HEK293 (cell line): ENCODE measurements around the gene CAPNS1.

Source experiments
- IKZF3 ChIP-seq: fragments of 450-650 bp; IDR thresholded peaks from 2 replicates; pipeline ENCODE4 v1.5.0; 2018; ENCODE audit warnings: missing biosample characterization, mild to moderate bottlenecking, missing genetic modification characterization, moderate library complexity
- KLF10 ChIP-seq: fragments of 450-650 bp; IDR thresholded peaks from 2 replicates; pipeline ENCODE4 v1.5.1; 2018; ENCODE audit warnings: missing biosample characterization, mild to moderate bottlenecking, missing genetic modification characterization
- OVOL3 ChIP-seq: fragments of 450-650 bp; formaldehyde crosslinking; IDR thresholded peaks from 2 replicates; pipeline ENCODE4 v1.5.1; 2016; ENCODE audit warnings: missing biosample characterization, missing genetic modification characterization
- SP3 ChIP-seq: fragments of 450-650 bp; formaldehyde crosslinking; IDR thresholded peaks from 2 replicates; pipeline ENCODE4 v1.5.1; 2016; ENCODE audit warnings: missing biosample characterization, missing genetic modification characterization
- ZBTB8A ChIP-seq: fragments of 450-650 bp; formaldehyde crosslinking; IDR thresholded peaks from 2 replicates; pipeline ENCODE4 v1.5.1; 2016; ENCODE audit warnings: missing biosample characterization, missing genetic modification characterization
- ZNF138 ChIP-seq: fragments of 450-650 bp; formaldehyde crosslinking; IDR thresholded peaks from 2 replicates; pipeline ENCODE4 v1.5.1; 2016; ENCODE audit warnings: missing biosample characterization, missing genetic modification characterization, borderline replicate concordance
- ZNF146 ChIP-seq: fragments of 450-650 bp; formaldehyde crosslinking; IDR thresholded peaks from 2 replicates; pipeline ENCODE4 v1.5.1; 2016; ENCODE audit warnings: missing biosample characterization, missing genetic modification characterization
- ZNF214 ChIP-seq: fragments of 450-650 bp; formaldehyde crosslinking; IDR thresholded peaks from 2 replicates; pipeline ENCODE4 v1.5.1; 2017; ENCODE audit warnings: missing biosample characterization, mild to moderate bottlenecking, missing genetic modification characterization, borderline replicate concordance
- ZNF221 ChIP-seq: fragments of 450-650 bp; formaldehyde crosslinking; IDR thresholded peaks from 2 replicates; pipeline ENCODE4 v1.5.1; 2017; ENCODE audit warnings: missing biosample characterization, missing genetic modification characterization, borderline replicate concordance
- ZNF223 ChIP-seq: fragments of 450-650 bp; formaldehyde crosslinking; IDR thresholded peaks from 2 replicates; pipeline ENCODE4 v1.5.1; 2016; ENCODE audit warnings: missing biosample characterization, missing genetic modification characterization
- ZNF292 ChIP-seq: fragments of 450-650 bp; formaldehyde crosslinking; IDR thresholded peaks from 2 replicates; pipeline ENCODE4 v1.5.1; 2016; ENCODE audit warnings: low read depth, missing biosample characterization, missing genetic modification characterization, borderline replicate concordance
- ZNF416 ChIP-seq: fragments of 450-650 bp; formaldehyde crosslinking; IDR thresholded peaks from 2 replicates; pipeline ENCODE4 v1.5.1; 2016; ENCODE audit warnings: missing biosample characterization, missing genetic modification characterization
- ZNF571 ChIP-seq: fragments of 450-650 bp; formaldehyde crosslinking; IDR thresholded peaks from 2 replicates; pipeline ENCODE4 v1.5.0; 2017; ENCODE audit warnings: missing biosample characterization, missing genetic modification characterization
- ZNF585B ChIP-seq: fragments of 450-650 bp; formaldehyde crosslinking; IDR thresholded peaks from 2 replicates; pipeline ENCODE4 v1.5.1; 2016; ENCODE audit warnings: missing biosample characterization, missing genetic modification characterization
- ZNF600 ChIP-seq: fragments of 450-650 bp; formaldehyde crosslinking; IDR thresholded peaks from 2 replicates; pipeline ENCODE4 v1.5.1; 2016; ENCODE audit warnings: missing biosample characterization, missing genetic modification characterization
- ZNF785 ChIP-seq: fragments of 450-650 bp; formaldehyde crosslinking; IDR thresholded peaks from 2 replicates; pipeline ENCODE4 v1.5.1; 2016; ENCODE audit warnings: missing biosample characterization, missing genetic modification characterization
- ZNF830 ChIP-seq: fragments of 450-650 bp; IDR thresholded peaks from 2 replicates; pipeline ENCODE4 v1.5.0; 2018; ENCODE audit warnings: missing biosample characterization, missing genetic modification characterization, low read depth, mild to moderate bottlenecking, moderate library complexity
- TF ChIP-seq, protein P1 (sequence below): fragments of 450-650 bp; formaldehyde crosslinking; IDR thresholded peaks from 2 replicates; pipeline ENCODE4 v1.5.1; 2017; ENCODE audit warnings: missing biosample characterization, missing genetic modification characterization
- TF ChIP-seq, protein P2 (sequence below): fragments of 450-650 bp; formaldehyde crosslinking; IDR thresholded peaks from 2 replicates; pipeline ENCODE4 v1.5.1; 2016; ENCODE audit warnings: missing biosample characterization, missing genetic modification characterization
- TF ChIP-seq, protein P3 (sequence below): fragments of 450-650 bp; formaldehyde crosslinking; IDR thresholded peaks from 2 replicates; pipeline ENCODE4 v1.5.1; 2016; ENCODE audit warnings: missing biosample characterization, missing genetic modification characterization
- TF ChIP-seq, protein P4 (sequence below): fragments of 450-650 bp; formaldehyde crosslinking; IDR thresholded peaks from 2 replicates; pipeline ENCODE4 v1.5.1; 2016; ENCODE audit warnings: missing biosample characterization, missing genetic modification characterization
- TF ChIP-seq, protein P5 (sequence below): fragments of 450-650 bp; IDR thresholded peaks from 2 replicates; pipeline ENCODE4 v1.5.1; 2018; ENCODE audit warnings: missing biosample characterization, missing genetic modification characterization
- TF ChIP-seq, protein P6 (sequence below): fragments of 450-650 bp; IDR thresholded peaks from 2 replicates; pipeline ENCODE4 v1.5.1; 2018; ENCODE audit warnings: missing biosample characterization, mild to moderate bottlenecking, missing genetic modification characterization
- TF ChIP-seq, protein P7 (sequence below): fragments of 450-650 bp; formaldehyde crosslinking; IDR thresholded peaks from 2 replicates; pipeline ENCODE4 v1.5.1; 2016; ENCODE audit warnings: missing biosample characterization, missing genetic modification characterization
- TF ChIP-seq, protein P8 (sequence below): IDR thresholded peaks from 2 replicates; pipeline ENCODE4 v1.6.1; 2011; ENCODE audit warnings: mild to moderate bottlenecking, low read depth, low read length, borderline replicate concordance

The CAPNS1 gene

DNA sequence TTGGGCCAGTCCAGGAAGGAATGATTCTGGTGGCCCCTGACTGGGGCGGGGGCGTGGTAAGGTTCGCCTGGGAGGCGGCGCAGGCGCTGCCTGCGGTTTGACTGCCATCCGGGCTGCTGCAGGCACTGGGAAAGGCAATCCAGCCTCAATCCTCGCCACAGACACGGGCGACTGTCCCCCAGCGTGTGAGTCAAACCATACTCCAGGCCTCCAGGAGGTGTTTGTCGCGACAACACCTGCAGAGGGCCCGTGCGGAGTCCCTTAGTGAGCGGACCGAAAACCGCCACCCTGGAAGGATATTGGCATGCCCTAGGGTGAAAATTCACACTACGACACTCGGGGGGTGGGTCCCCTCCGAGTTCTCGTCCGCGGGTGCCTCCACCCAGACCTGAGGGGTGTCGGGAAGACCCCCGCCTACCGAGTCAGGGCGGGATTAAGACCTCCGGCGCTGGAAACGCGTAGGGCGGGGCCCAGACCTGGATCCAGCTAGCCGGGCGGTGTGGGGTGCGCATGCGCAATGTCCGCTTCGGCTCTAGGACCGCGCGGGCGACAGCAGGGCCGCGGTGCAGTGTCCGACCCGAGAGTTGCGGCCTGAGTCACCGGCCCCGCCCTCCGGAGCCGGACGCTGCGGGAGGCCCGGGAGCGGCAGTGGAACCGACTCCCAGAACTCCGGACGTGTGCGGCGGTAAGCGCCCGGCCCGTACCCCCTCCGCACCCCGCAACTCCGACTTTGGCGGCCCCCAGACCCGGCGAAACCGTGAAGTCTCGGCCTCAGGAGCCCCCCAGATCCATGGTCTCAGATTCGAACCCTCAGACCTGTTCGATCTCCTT, at the start of gene CAPNS1 (continued):
- TF ChIP-seq, protein P1, sequence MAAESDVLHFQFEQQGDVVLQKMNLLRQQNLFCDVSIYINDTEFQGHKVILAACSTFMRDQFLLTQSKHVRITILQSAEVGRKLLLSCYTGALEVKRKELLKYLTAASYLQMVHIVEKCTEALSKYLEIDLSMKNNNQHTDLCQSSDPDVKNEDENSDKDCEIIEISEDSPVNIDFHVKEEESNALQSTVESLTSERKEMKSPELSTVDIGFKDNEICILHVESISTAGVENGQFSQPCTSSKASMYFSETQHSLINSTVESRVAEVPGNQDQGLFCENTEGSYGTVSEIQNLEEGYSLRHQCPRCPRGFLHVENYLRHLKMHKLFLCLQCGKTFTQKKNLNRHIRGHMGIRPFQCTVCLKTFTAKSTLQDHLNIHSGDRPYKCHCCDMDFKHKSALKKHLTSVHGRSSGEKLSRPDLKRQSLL (tag by site-specific recombination): peak; percentile 82
- TF ChIP-seq KLF10 (tag by site-specific recombination) (peak; percentile 95), ZNF585B (no peak), ZNF214 (tag by site-specific recombination) (no peak), ZBTB8A (peak; percentile 72), ZNF571 (tag by site-specific recombination) (no peak), IKZF3 (tag by site-specific recombination) (peak; percentile 99), ZNF292 (tag by site-specific recombination) (no peak), ZNF600 (tag by site-specific recombination) (peak; percentile 90), OVOL3 (0 out of 2 replicates have a peak, but pooled peaks have one; percentile 31), ZNF223 (tag by site-specific recombination) (0 out of 2 replicates have a peak, but pooled peaks have one; percentile 9), ZNF785 (tag by site-specific recombination) (peak; percentile 97), ZNF416 (tag by site-specific recombination) (no peak), ZNF830 (tag by site-specific recombination) (no peak), SP3 (tag by site-specific recombination) (peak; percentile 100), ZNF138 (no peak), ZNF146 (tag by site-specific recombination) (peak; percentile 24), ZNF221 (tag by site-specific recombination) (no peak; the same call in 1 of the 2 replicates)
- TF ChIP-seq, protein P2, sequence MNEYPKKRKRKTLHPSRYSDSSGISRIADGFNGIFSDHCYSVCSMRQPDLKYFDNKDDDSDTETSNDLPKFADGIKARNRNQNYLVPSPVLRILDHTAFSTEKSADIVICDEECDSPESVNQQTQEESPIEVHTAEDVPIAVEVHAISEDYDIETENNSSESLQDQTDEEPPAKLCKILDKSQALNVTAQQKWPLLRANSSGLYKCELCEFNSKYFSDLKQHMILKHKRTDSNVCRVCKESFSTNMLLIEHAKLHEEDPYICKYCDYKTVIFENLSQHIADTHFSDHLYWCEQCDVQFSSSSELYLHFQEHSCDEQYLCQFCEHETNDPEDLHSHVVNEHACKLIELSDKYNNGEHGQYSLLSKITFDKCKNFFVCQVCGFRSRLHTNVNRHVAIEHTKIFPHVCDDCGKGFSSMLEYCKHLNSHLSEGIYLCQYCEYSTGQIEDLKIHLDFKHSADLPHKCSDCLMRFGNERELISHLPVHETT (tag by site-specific recombination): peak; percentile 89
- TF ChIP-seq, protein P3, sequence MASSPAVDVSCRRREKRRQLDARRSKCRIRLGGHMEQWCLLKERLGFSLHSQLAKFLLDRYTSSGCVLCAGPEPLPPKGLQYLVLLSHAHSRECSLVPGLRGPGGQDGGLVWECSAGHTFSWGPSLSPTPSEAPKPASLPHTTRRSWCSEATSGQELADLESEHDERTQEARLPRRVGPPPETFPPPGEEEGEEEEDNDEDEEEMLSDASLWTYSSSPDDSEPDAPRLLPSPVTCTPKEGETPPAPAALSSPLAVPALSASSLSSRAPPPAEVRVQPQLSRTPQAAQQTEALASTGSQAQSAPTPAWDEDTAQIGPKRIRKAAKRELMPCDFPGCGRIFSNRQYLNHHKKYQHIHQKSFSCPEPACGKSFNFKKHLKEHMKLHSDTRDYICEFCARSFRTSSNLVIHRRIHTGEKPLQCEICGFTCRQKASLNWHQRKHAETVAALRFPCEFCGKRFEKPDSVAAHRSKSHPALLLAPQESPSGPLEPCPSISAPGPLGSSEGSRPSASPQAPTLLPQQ (tag by site-specific recombination): peak; percentile 97
- TF ChIP-seq, protein P4, sequence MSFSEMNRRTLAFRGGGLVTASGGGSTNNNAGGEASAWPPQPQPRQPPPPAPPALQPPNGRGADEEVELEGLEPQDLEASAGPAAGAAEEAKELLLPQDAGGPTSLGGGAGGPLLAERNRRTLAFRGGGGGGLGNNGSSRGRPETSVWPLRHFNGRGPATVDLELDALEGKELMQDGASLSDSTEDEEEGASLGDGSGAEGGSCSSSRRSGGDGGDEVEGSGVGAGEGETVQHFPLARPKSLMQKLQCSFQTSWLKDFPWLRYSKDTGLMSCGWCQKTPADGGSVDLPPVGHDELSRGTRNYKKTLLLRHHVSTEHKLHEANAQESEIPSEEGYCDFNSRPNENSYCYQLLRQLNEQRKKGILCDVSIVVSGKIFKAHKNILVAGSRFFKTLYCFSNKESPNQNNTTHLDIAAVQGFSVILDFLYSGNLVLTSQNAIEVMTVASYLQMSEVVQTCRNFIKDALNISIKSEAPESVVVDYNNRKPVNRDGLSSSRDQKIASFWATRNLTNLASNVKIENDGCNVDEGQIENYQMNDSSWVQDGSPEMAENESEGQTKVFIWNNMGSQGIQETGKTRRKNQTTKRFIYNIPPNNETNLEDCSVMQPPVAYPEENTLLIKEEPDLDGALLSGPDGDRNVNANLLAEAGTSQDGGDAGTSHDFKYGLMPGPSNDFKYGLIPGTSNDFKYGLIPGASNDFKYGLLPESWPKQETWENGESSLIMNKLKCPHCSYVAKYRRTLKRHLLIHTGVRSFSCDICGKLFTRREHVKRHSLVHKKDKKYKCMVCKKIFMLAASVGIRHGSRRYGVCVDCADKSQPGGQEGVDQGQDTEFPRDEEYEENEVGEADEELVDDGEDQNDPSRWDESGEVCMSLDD (tag by site-specific recombination): peak; percentile 98
- TF ChIP-seq, protein P5, sequence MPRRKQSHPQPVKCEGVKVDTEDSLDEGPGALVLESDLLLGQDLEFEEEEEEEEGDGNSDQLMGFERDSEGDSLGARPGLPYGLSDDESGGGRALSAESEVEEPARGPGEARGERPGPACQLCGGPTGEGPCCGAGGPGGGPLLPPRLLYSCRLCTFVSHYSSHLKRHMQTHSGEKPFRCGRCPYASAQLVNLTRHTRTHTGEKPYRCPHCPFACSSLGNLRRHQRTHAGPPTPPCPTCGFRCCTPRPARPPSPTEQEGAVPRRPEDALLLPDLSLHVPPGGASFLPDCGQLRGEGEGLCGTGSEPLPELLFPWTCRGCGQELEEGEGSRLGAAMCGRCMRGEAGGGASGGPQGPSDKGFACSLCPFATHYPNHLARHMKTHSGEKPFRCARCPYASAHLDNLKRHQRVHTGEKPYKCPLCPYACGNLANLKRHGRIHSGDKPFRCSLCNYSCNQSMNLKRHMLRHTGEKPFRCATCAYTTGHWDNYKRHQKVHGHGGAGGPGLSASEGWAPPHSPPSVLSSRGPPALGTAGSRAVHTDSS (tag by site-specific recombination): no peak
- TF ChIP-seq, protein P6, sequence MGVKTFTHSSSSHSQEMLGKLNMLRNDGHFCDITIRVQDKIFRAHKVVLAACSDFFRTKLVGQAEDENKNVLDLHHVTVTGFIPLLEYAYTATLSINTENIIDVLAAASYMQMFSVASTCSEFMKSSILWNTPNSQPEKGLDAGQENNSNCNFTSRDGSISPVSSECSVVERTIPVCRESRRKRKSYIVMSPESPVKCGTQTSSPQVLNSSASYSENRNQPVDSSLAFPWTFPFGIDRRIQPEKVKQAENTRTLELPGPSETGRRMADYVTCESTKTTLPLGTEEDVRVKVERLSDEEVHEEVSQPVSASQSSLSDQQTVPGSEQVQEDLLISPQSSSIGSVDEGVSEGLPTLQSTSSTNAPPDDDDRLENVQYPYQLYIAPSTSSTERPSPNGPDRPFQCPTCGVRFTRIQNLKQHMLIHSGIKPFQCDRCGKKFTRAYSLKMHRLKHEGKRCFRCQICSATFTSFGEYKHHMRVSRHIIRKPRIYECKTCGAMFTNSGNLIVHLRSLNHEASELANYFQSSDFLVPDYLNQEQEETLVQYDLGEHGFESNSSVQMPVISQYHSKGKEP (tag by site-specific recombination): peak; percentile 96
- TF ChIP-seq, protein P7, sequence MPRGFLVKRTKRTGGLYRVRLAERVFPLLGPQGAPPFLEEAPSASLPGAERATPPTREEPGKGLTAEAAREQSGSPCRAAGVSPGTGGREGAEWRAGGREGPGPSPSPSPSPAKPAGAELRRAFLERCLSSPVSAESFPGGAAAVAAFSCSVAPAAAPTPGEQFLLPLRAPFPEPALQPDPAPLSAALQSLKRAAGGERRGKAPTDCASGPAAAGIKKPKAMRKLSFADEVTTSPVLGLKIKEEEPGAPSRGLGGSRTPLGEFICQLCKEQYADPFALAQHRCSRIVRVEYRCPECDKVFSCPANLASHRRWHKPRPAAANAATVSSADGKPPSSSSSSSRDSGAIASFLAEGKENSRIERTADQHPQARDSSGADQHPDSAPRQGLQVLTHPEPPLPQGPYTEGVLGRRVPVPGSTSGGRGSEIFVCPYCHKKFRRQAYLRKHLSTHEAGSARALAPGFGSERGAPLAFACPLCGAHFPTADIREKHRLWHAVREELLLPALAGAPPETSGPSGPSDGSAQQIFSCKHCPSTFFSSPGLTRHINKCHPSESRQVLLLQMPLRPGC: peak; percentile 79
- TF ChIP-seq, protein P8, sequence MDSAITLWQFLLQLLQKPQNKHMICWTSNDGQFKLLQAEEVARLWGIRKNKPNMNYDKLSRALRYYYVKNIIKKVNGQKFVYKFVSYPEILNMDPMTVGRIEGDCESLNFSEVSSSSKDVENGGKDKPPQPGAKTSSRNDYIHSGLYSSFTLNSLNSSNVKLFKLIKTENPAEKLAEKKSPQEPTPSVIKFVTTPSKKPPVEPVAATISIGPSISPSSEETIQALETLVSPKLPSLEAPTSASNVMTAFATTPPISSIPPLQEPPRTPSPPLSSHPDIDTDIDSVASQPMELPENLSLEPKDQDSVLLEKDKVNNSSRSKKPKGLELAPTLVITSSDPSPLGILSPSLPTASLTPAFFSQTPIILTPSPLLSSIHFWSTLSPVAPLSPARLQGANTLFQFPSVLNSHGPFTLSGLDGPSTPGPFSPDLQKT: no peak
